GM18507 (cell line): Measurements from ENCODE around the gene ZNF226.
A peak's percentile ranks its signal among the peaks of the same experiment; 100 is the strongest.
"Not testable (repeated sequence)": the region's sequence is repeated elsewhere in the genome, so short reads cannot be mapped to it uniquely, and the experiment has no call there.

Source experiments
- DNase-seq: peaks from one replicate; pipeline ENCODE4 v3.0.0; 2011; ENCODE audit warnings: low read depth; ENCODE audit not compliant: insufficient read length; ENCODE audit errors: extremely low spot score
- FAIRE-seq: peaks from 2 replicates; lab custom pipeline; 2011; peaks lifted over from hg19 to GRCh38; lab: Jason Lieb, UNC

Gene ZNF226

DNA sequence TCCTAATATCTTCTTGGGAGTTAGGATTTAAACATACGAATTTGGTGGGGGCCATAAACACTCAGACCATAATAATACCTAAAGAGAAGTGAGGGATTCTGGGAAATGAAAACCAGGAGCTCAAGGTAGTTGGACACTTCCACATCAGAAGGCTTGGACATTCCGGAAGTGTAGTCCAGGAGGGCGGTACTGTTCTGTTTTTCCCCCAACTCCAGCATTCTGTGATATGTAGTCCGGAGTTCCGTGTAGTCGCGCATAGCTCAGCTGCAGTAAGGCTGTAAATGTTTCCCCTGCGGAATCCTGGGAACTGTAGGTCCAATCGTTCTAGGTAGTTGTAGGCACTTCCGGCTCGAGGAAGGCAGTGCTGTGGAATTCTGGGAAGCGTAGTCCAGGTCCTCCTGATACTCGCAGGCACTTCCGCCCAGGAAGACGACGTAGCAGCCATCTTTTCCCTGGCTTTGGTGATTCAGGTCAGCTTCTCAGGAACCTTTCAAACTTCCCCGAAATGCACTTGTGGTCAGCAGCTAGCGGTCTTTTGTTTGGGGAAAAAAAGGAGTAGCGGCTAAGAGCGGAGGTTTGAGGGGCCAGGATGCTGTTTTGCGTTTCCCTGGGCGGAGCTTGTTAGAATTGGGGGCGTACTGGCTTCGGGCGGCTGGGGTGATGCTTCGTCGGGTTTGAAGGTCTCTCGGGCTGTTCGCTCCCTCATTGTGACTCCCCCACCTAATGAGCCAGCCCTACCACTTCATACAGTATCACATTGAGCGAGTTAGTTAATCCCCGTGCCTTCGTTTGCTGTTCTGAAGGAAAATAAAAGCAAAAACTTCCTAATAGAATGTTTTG lies at the start of gene ZNF226:
Gene ZNF226, plus strand, starts transcription at position 428 of the 840 bp plus-strand sequence. CDS start 4,981 bp downstream, outside the sequence.
- DNase-seq = peak; percentile 69
- peak; percentile 100 for FAIRE-seq

GRCh38 chr19:44121162-44121561 lies 43.7 kb upstream of the ZNF226 start:
- not testable (repeated sequence) for FAIRE-seq, DNase-seq

DNA sequence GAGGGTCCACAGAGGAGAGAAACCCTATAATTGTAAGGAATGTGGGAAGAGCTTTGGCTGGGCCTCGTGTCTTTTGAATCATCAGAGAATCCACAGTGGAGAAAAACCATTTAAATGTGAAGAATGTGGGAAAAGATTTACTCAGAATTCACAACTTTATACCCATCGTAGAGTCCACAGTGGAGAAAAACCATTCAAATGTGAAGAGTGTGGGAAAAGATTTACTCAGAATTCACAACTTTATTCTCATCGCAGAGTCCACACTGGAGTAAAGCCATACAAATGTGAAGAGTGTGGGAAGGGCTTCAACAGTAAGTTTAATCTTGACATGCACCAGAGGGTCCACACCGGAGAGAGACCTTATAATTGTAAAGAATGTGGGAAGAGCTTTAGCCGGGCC lies 32.9 kb upstream of the ZNF226 start:
- DNase-seq (no peak), FAIRE-seq (no peak)

DNA sequence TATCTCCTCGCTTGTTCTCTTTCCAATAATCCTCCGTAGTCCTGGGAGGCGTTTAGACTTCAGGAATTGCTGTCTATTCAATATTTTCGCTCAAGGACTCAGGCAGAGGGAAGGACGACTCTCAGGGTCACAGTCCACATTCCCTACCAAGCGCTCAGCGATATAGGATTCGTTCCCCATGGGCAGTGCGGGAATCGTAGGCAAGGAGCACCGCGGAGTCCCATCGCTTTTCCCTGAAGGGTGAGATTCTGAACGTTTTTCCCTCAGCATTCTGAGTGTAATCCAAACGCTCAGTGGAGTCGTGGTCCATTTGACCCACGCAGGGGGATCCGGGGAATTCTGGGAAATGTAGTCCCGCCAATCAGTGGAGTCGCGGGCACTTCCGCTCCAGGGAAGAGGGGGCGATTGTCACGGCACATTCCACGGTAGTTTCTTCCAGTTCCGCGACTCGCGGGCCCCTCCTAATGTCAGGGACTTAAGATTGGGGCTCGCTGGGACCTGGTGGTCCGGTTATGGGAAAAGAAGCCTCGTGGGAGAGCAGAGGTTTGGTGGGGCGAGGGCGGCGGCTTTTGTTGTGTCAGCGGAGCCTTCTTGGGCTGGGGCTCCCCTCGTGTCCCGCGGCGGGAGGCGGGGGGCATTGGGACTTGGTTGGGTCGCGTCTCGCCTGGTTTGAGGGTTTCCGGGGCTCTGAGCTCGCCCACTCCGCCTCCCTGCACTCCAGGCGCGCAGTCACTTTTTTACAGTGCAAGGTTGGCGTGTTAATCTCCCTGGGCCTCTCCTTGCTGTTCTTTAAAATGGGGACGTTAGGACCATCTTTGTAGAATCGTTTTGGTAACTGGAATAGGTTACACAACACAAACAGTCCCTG lies 23.5 kb upstream of the ZNF226 start, which contains the start of gene ZNF234:
Gene ZNF234, plus strand, starts transcription at position 364 of the 868 bp plus-strand sequence. CDS start 3,079 bp downstream, outside the sequence.
- DNase-seq = peak; percentile 62
- peak; percentile 81 for FAIRE-seq

GRCh38 chr19:44142059-44142433 lies 22.9 kb upstream of the ZNF226 start:
- no peak for DNase-seq
- FAIRE-seq = no peak

DNA sequence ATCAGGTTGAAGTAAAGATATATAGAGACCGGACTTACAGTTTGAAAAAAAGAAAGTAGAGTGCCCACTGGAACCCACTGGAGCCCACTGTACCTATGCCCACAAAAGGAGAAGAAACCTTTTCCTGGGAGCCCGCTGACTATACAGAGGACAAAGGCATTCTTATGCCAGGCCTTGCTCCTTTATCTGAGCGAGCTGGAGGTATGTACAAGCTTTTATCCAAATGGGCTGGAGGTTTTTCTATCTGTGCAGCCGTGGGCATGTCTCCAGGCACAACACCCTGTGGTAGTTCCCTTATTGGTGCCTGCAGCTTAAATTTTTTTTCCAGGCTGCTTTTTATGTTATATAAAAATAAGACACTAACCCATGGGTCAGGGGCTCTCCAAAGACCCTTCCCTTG lies 15.1 kb upstream of the ZNF226 start:
- FAIRE-seq (no peak), DNase-seq (no peak)

- FAIRE-seq = no peak
- no peak for DNase-seq
These were observed 13.4 kb upstream of the ZNF226 start for GRCh38 chr19:44151491-44151890.

- no peak for DNase-seq
- no peak for FAIRE-seq
These were observed 8.4 kb upstream of the ZNF226 start for GRCh38 chr19:44156475-44156874.

DNA sequence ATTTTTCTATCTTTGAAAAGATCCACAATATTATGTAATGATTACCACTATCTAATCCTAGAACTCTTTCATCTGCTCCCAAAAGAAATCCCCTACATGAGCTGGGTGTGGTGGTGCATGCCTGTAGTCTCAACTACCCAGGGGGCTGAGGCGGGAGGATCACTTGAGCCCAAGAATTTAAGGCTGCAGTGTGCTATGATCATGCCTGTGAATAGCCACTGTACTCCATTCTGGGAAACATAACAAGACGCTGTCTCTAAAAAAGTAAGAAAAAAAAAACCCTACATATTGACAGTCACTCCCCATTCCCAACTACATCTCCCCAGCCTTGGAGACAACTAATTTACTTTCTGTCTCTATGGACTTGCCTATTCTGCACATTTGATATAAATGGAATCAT lies 1.1 kb upstream of the ZNF226 start:
- FAIRE-seq (no peak), DNase-seq (no peak)

GRCh38 chr19:44164327-44164672 lies 600 bp upstream of the ZNF226 start:
- DNase-seq = no peak
- FAIRE-seq = no peak

GRCh38 chr19:44170660-44171059 lies 5.8 kb downstream of the ZNF226 start:
- FAIRE-seq, DNase-seq: not testable (repeated sequence)

GRCh38 chr19:44176590-44176989 lies 11.7 kb downstream of the ZNF226 start:
- no peak for FAIRE-seq
- DNase-seq = no peak

GRCh38 chr19:44180968-44181367 lies 16.1 kb downstream of the ZNF226 start:
- DNase-seq = no peak
- no peak for FAIRE-seq

GRCh38 chr19:44182145-44182544 lies 17.2 kb downstream of the ZNF226 start:
- FAIRE-seq = no peak
- DNase-seq = no peak

DNA sequence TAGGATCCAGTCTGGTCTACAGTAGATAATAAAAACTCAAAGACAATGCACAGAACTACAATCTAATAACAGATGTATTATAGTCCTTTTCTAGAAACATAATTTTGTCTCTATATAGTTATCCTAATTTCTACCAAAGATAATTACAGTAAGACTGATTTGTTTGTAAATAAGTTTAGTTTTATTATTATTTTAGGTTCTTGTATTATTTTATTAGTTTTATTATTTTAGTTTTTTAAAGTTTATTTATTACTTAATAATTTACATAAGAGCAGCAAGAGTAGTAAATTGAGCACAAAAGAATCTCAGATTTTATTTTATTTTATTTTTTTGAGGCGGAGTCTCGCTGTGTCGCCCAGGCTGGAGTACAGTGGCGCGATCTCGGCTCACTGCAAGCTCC lies 25.1 kb downstream of the ZNF226 start:
- DNase-seq (no peak), FAIRE-seq (no peak)

- no peak for FAIRE-seq
- no peak for DNase-seq
These were observed 27.2 kb downstream of the ZNF226 start for GRCh38 chr19:44192127-44192526.

- DNase-seq (no peak), FAIRE-seq (no peak)
These were observed 31.9 kb downstream of the ZNF226 start for GRCh38 chr19:44196772-44197171.

GRCh38 chr19:44202470-44202869 lies 37.6 kb downstream of the ZNF226 start:
- no peak for DNase-seq
- no peak for FAIRE-seq

- no peak for FAIRE-seq
- no peak for DNase-seq
These were observed 38.1 kb downstream of the ZNF226 start for GRCh38 chr19:44202974-44203373.

GRCh38 chr19:44203877-44204276 lies 39.0 kb downstream of the ZNF226 start:
- DNase-seq, FAIRE-seq: not testable (repeated sequence)
